GM12878 (cell line): ENCODE measurements around the gene CA11. TPM values are rescaled to one million over a fixed set of nuclear protein-coding genes. Genes with fewer than 3 reads are reported as not detected.

Source experiments
- ATAC-seq: fragments of 200-7000 bp; cut with Tn5 transposase; 3 replicates; pipeline ENCODE4 v1.9.1; 2020; ENCODE audit warnings: mild to moderate bottlenecking, moderate library complexity
- BruUV-seq: library from RNA; stranded (reverse); fragments of 400-500 nt; replicated peaks from 2 replicates; lab custom pipeline; 2021; lab: Mats Ljungman, UMichigan
- CTCF ChIA-PET: fragments of 300-600 bp; sonication (Branson Sonifier 250); formaldehyde crosslinking; extraction: SDS; loops from one replicate; lab custom pipeline; 2021; ENCODE audit warnings: inconsistent platforms; lab: Yijun Ruan, JAX
- POLR2A ChIA-PET: fragments of 350-600 bp; formaldehyde crosslinking; extraction: SDS; loops from one replicate; lab custom pipeline; 2021; ENCODE audit warnings: inconsistent platforms; lab: Charles Lee
- RAD21 ChIA-PET: fragments of 300-600 bp; sonication (Branson Sonifier 250); formaldehyde crosslinking; loops from one replicate; lab custom pipeline; 2023; ENCODE audit warnings: antibody characterized with exemption; ENCODE audit not compliant: unreplicated experiment; lab: Charles Lee
- SMC1A ChIA-PET: fragments of 300-600 bp; sonication (Branson Sonifier 250); formaldehyde crosslinking; loops from one replicate; lab custom pipeline; 2023; ENCODE audit not compliant: unreplicated experiment, uncharacterized antibody; lab: Charles Lee
- DNase-seq: peaks from one replicate; pipeline ENCODE4 v3.0.0-alpha.2; 2011; ENCODE audit warnings: low read depth, low spot score
- FAIRE-seq: peaks from 3 replicates; lab custom pipeline; 2011; peaks lifted over from hg19 to GRCh38; lab: Jason Lieb, UNC
- H2AFZ ChIP-seq: 2 replicates; pipeline ENCODE4 v1.6.0; 2011; ENCODE audit warnings: low read depth, low read length, control low read depth; ENCODE audit not compliant: control insufficient read depth
- H3K27ac ChIP-seq: 2 replicates; pipeline ENCODE4 v1.5.1; 2011; ENCODE audit warnings: control low read depth; ENCODE audit not compliant: control insufficient read depth, insufficient read depth
- H3K27me3 ChIP-seq, 2 experiments: replicated peaks in 1 of 2; 2 replicates each; pipeline versions ENCODE4 v1.6.0 to v1.6.1; 2011; ENCODE audit warnings: low read length in 1 of 2; ENCODE audit not compliant: control insufficient read depth in 2 of 2, insufficient read depth in 2 of 2
- H3K36me3 ChIP-seq, 2 experiments: 2 replicates each; pipeline ENCODE4 v1.5.1; 2011; ENCODE audit warnings: low read length in 1 of 2; ENCODE audit not compliant: control insufficient read depth in 2 of 2, insufficient read depth in 2 of 2
- H3K4me1 ChIP-seq: 2 replicates; pipeline ENCODE4 v1.6.1; 2011; ENCODE audit warnings: mild to moderate bottlenecking, low read length, moderate library complexity, mixed read lengths; ENCODE audit not compliant: control insufficient read depth, insufficient read depth
- H3K4me2 ChIP-seq: 2 replicates; pipeline ENCODE4 v1.6.0; 2011; ENCODE audit warnings: control low read depth; ENCODE audit not compliant: control insufficient read depth, insufficient read depth
- H3K4me3 ChIP-seq: fragments of 200-600 bp; sonication (generic); 2 replicates; pipeline ENCODE4 v1.5.1; 2016
- H3K79me2 ChIP-seq: 2 replicates; pipeline ENCODE4 v1.6.0; 2011; ENCODE audit warnings: low read length; ENCODE audit not compliant: control insufficient read depth, insufficient read depth
- H3K9ac ChIP-seq: 2 replicates; pipeline ENCODE4 v1.8.0; 2011; ENCODE audit warnings: low read length, control low read depth, mixed read lengths; ENCODE audit not compliant: control insufficient read depth, insufficient read depth
- H3K9me3 ChIP-seq: replicated peaks from 3 replicates; pipeline ENCODE4 v1.5.1; 2011; ENCODE audit warnings: mild to moderate bottlenecking, low read length; ENCODE audit not compliant: control insufficient read depth, insufficient read depth
- H4K20me1 ChIP-seq: 2 replicates; pipeline ENCODE4 v1.6.0; 2011; ENCODE audit not compliant: control insufficient read depth, insufficient read depth
- CHD2 ChIP-seq: IDR thresholded peaks from 2 replicates; pipeline ENCODE4 v1.6.1; 2011; ENCODE audit warnings: low read depth, low read length, improper control_type of control experiment, borderline replicate concordance
- KAT2A ChIP-seq: conservative IDR thresholded peaks from 2 replicates; pipeline ENCODE4 v1.6.1; 2011; ENCODE audit warnings: low read depth, low read length; ENCODE audit not compliant: control insufficient read depth
- NBN ChIP-seq: fragments of 450-650 bp; IDR thresholded peaks from 2 replicates; pipeline ENCODE4 v1.6.1; 2016
- NFXL1 ChIP-seq: fragments of 450-650 bp; IDR thresholded peaks from 2 replicates; pipeline ENCODE4 v1.6.1; 2017; ENCODE audit warnings: antibody characterized with exemption, mild to moderate bottlenecking, borderline replicate concordance
- POLR2A ChIP-seq: IDR thresholded peaks from 2 replicates; pipeline ENCODE4 v1.6.1; 2011; ENCODE audit warnings: low read depth, mild to moderate bottlenecking, low read length
- SIX5 ChIP-seq: IDR thresholded peaks from 2 replicates; pipeline ENCODE4 v1.6.1; 2011; ENCODE audit warnings: mild to moderate bottlenecking, low read depth, low read length, moderate library complexity; ENCODE audit not compliant: severe bottlenecking
- SMARCA5 ChIP-seq: fragments of 450-650 bp; IDR thresholded peaks from 2 replicates; pipeline ENCODE4 v1.6.1; 2017; ENCODE audit warnings: mild to moderate bottlenecking
- SREBF2 ChIP-seq: IDR thresholded peaks from 2 replicates; pipeline ENCODE4 v1.6.1; 2012; ENCODE audit warnings: mild to moderate bottlenecking, low read length
- STAT1 ChIP-seq: fragments of 450-650 bp; conservative IDR thresholded peaks from 2 replicates; pipeline ENCODE4 v1.6.1; 2014; ENCODE audit warnings: antibody characterized with exemption, mild to moderate bottlenecking
- TARDBP ChIP-seq: IDR thresholded peaks from 2 replicates; pipeline ENCODE4 v1.6.1; 2016; ENCODE audit warnings: borderline replicate concordance
- ZNF24 ChIP-seq: fragments of 450-650 bp; IDR thresholded peaks from 2 replicates; pipeline ENCODE4 v1.6.1; 2017; ENCODE audit warnings: antibody characterized with exemption, mild to moderate bottlenecking
- WGBS: methylation state at CpG from one replicate; pipeline ENCODE4 v1.1.6; 2016; ENCODE audit warnings: low lambda C conversion rate; ENCODE audit not compliant: insufficient replicate concordance, insufficient coverage; ENCODE audit errors: missing lambda C conversion rate; 5-methylcytosine and 5-hydroxymethylcytosine counted together
- in situ Hi-C: fragments of 300-500 bp; cut with MboI; formaldehyde crosslinking; loops from 9 replicates; pipeline ENCODE4 v1.14.3; 2018; ENCODE audit warnings: mixed read lengths
- intact Hi-C: fragments of 100-400 bp; cut with micrococcal nuclease; formaldehyde crosslinking; loops from one replicate; pipeline ENCODE4 v1.14.2; 2022; ENCODE audit not compliant: unreplicated experiment
- polyA plus RNA-seq, 11 experiments: library from polyadenylated mRNA; depleted of rRNA in 4 of 11; unstranded in 6 of 11; stranded (reverse) in 5 of 11; fragments of >200 nt; fragmentation: Nextera tagmentation in 4 of 11; fragmentation: Illumina TruSeq in 1 of 11; extraction: Ambion mirVana in 4 of 11; extraction: Trizol in 1 of 11; gene quantifications; 1 replicate in 1 of 11; 2 replicates in 10 of 11; pipeline versions ENCODE4 v1.2.1 to v1.2.3, GENCODE V29; 2011 to 2016; ENCODE audit warnings: inconsistent platforms in 2 of 11, missing spikeins in 2 of 11, low read depth in 1 of 11
- total RNA-seq, 4 experiments: library from RNA; depleted of rRNA in 3 of 4; stranded (reverse); fragments of >200 nt in 3 of 4; fragmentation: Illumina TruSeq in 1 of 4; extraction: Trizol in 1 of 4; gene quantifications; 2 replicates each; pipeline versions ENCODE4 v1.2.1 to v1.2.3, GENCODE V29; 2013 to 2021

Gene CA11
- total and polyA plus RNA-seq, 10 of the 15 experiments (the other 5 are each of a cell fraction or from before 2014, with no cell fraction given) = 1.7 to 7.5 (median 2.4) TPM

- 0 out of 2 replicates have a peak overlapping the region, but pooled peaks have one; percentile 10 for H3K27ac ChIP-seq
- peak overlapping the region; percentile 91; the same call in 1 of the 2 replicates for H3K4me3 ChIP-seq
- no peaks in the 10 kb centered on the region for H4K20me1 ChIP-seq
- ChIA-PET POLR2A (interaction anchor here (2.0 kb wide), 1 partner anchor 13 kb away, joined by 15 read pairs; no protein-coding TSS in a partner anchor), CTCF (interaction anchor here (0.9 to 3.6 kb wide), 11 partner anchors 10 to 353 kb away, joined by 3 to 31 read pairs (median 6); no protein-coding TSS in a partner anchor), RAD21 (interaction anchor here (1.6 to 2.0 kb wide), 4 partner anchors 28 to 347 kb away, joined by 4 to 7 read pairs (median 6); partner anchors contain the start of genes GYS1 and RUVBL2), SMC1A (interaction anchor here (1.3 to 2.4 kb wide), 5 partner anchors 27 to 347 kb away, joined by 3 to 11 read pairs (median 5); partner anchors contain the start of genes GYS1 and RUVBL2)
- no peak for ATAC-seq
- in situ Hi-C loops = loop anchor here (5.0 to 25.0 kb wide), 2 partner anchors 191 to 1241 kb away; partner anchors contain the start of genes AKT1S1, HSD17B14, IL4I1 and TBC1D17
- peak overlapping the region; percentile 97; the same call in 1 of the 2 replicates for H3K4me2 ChIP-seq
- H2AFZ ChIP-seq = peak overlapping the region; percentile 88; the same call in 1 of the 2 replicates
- no peak for FAIRE-seq
- intact Hi-C loops = loop anchor here (1.0 to 5.0 kb wide), 3 partner anchors 29 to 191 kb away; partner anchors contain the start of gene HSD17B14
- BruUV-seq = no TSS peak
- peaks cover 21% of the 10 kb centered on the region for H3K4me1 ChIP-seq
- no peak overlapping the region for H3K9ac ChIP-seq
- TF ChIP-seq KAT2A = no peak
- TF ChIP-seq NBN = no peak
- no peak for TF ChIP-seq CHD2
- peak; percentile 6 for TF ChIP-seq SIX5
- TF ChIP-seq SREBF2 = no peak
- peak; percentile 63 for TF ChIP-seq POLR2A
- TF ChIP-seq NFXL1 = 0 out of 2 replicates have a peak, but pooled peaks have one; percentile 75
- 0 out of 2 replicates have a peak, but pooled peaks have one; percentile 0 for TF ChIP-seq TARDBP
- no peak for TF ChIP-seq SMARCA5
- TF ChIP-seq ZNF24 = peak; percentile 28; the same call in 1 of the 2 replicates
- no peak for TF ChIP-seq STAT1
- 30% methylated on average over 3 of the region's 10 CpGs for WGBS
- H3K36me3 ChIP-seq = no peaks in the 10 kb centered on the region
- H3K27me3 ChIP-seq = no peaks in the 10 kb centered on the region
- H3K9me3 ChIP-seq = no peaks in the 10 kb centered on the region
- DNase-seq = no peak
- no peaks in the 10 kb centered on the region for H3K79me2 ChIP-seq
Observed at GRCh38 chr19:48646722-48647216, 782 bp upstream of the CA11 start.
